NCI-H128 (cell line): ENCODE measurements around the gene ZNF407.

Experiments
- DNase-seq: peaks from one replicate; lab custom pipeline; 2025; ENCODE audit not compliant: unreplicated experiment; lab: John Stamatoyannopoulos, UW

The ZNF407 gene

DNA sequence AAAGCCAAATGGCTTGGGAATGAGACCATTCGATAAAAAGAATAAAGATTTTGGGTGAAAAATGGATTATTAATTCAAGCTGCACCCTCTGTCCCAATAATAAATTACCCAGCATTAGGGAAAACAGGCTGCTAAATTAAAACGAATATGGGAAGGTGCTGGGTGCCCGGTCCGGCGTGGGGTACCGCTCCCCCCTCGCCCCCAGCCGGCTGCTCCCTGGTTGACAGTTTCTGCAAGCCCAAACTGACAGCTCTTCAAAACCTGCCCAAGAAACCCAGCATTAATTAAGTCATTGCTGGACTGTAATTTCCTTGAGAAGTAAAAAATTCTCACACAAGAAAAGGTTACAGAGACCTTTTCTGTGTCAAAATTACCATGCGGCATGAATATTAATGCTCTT is 512.6 kb downstream of the ZNF407 start:
- no peak for DNase-seq

DNA sequence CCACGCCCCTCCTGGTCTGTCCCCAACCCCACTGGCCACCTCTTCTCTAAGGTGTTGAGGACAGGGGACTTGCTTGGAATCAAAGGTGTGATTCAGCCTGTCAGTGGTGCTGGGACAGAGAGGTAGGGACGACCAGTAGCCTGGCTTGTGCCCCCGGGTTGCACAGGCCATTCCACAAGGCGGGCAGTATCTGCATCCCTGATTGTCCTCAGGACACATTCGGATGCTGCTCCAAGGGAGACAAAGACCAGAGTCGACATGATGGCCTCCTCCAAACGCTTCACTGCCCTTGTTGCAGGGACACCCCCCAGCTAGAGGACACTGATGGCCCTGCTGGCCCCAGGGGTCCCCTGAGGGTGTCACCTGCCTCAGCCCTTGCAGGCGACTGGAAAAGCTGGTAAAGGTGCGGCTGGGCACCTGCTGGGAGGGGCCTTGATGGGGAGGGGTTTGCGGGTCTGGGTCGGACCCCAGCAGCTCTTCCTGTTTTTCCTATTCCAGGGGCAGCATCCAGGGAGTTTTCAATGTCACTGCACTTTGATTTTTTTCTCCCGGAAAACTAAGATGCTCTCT is 513.3 kb downstream of the ZNF407 start:
- no peak for DNase-seq

DNA sequence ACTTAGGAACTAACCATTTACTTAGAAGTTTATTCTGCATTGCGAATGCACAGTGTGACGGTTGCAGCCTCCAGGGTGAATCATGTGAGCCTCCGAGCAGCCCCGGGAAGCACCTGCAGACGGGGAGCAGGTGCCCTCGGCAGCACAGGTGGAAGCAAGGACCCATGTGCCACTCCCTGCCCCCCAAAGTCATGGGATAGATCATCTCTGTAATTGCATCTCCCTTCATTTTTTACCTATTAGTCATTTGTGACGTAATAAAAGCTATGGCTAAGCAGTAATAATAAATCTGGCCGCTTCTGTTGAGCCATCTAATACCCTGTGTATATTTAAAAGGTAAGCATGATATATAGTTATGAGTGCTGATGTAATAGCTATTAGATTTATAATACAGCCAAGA is 514.1 kb downstream of the ZNF407 start:
- no peak for DNase-seq

DNA sequence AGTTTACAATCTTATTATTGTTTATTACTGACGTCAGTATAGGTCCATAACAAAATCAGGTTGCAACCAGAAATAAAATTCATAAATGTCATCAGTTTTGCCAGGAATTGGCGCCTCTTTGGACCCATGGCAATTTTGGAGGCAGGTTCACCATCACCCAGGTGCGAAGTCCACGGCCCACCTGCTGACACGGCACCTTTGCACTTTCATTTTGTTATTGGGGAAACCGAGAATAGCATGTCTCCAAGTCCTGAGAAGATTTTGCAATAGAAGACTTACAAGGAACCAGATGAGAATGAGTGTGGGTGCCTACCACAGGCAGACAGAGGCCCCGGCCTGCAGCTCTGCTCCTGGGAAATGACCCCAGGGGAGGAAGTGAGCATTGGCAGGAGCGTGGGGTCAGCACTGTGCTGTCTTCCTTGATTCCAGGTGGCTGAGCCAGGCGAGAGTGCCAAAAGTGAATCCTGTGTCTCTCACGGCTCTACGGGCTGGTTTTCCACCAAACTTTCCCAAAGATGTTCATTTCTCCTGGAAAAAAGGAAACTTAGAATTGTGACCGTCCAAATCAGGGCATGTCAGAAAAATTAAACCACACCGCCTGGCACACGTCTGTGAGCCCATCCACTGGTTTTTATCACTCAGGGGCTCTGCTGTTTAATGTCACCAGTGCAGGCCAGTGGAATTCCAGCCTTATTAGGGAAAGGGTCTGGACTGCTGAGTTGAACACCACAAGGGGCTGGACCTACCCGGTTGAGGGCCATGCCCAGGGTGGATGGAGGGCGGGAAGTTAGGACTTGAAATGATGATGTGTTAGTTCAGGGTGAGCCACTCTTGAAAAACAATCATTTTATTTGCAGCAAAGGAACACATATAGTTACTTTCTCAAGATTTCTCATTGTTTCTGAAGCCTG is 514.8 kb downstream of the ZNF407 start:
- no peak for DNase-seq

DNA sequence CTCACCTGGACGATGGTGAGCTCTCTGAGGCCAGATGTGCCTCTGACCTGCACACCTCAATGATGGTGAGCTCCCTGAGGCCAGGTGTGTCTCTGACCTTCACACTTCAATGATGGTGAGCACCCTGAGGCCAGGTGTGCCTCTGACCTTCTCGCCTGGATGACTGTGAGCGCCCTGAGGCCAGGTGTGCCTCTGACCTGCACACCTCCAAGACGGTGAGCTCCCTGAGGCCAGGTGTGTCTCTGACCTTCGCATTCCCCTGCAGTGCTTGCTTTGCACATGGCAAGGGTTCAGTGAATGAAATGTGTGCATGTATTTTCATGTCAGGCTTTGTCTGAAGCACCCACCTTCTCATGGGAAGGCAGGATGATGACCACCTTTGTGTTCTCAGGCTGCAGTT is 515.8 kb downstream of the ZNF407 start:
- no peak for DNase-seq

DNA sequence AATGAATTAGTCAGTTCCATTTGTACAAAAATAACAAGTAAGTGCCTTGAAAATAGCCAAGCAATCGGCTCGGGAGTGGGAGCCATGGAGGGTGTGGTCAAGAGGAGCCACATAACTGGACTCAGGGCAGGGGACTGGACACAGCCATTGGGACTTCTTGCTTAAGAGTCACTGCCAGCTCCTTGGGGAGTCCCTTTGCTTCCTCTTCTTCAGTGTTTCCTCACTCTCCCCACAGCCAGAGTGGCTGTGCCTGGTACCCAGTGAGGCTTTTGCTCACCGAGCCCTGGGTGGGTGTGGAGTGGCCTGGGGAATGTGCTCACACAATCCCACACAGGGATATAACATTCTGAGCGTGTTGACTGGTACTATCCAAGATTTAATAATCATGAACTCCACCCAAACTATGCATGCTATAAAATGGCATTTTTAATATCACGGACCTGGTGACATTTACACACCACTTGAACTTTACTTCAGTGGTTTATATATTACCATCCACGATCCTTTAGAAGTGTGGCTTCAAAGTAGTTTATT is 516.6 kb downstream of the ZNF407 start:
- no peak for DNase-seq
